Activated CD4-positive, alpha-beta memory T cell treated with anti-CD3 and anti-CD28 coated beads for 36 hours (primary cell): ENCODE results near the gene NCOR2. TPM values are rescaled to one million over a fixed set of nuclear protein-coding genes. Genes with fewer than 3 reads are reported as not detected.

Experiments used
- CTCF ChIA-PET: fragments of 350-600 bp; sonication (Branson Sonifier 250); formaldehyde crosslinking; loops from one replicate; lab custom pipeline; 2021; ENCODE audit warnings: antibody characterized with exemption, inconsistent platforms; lab: Charles Lee
- POLR2A ChIA-PET: fragments of 350-600 bp; sonication (Branson Sonifier 250); formaldehyde crosslinking; loops from one replicate; lab custom pipeline; 2021; ENCODE audit warnings: antibody characterized with exemption; lab: Charles Lee
- DNase-seq: peaks from one replicate; pipeline ENCODE4 v3.0.0-alpha.2; 2020
- H3K27ac Mint-ChIP-seq: one replicate; pipeline ENCODE4 v1.8.0; 2021; ENCODE audit warnings: mixed read lengths
- H3K27me3 Mint-ChIP-seq: one replicate; pipeline ENCODE4 v1.8.0; 2021; ENCODE audit warnings: mixed read lengths
- H3K36me3 Mint-ChIP-seq: one replicate; pipeline ENCODE4 v1.8.0; 2021; ENCODE audit warnings: mixed read lengths
- H3K4me1 Mint-ChIP-seq: one replicate; pipeline ENCODE4 v1.8.0; 2021; ENCODE audit warnings: low read depth, mixed read lengths
- H3K4me3 Mint-ChIP-seq: one replicate; pipeline ENCODE4 v1.8.0; 2021; ENCODE audit warnings: mild to moderate bottlenecking, mixed read lengths
- H3K9me3 Mint-ChIP-seq: one replicate; pipeline ENCODE4 v1.8.0; 2021; ENCODE audit warnings: mixed read lengths
- intact Hi-C: fragments of 100-400 bp; cut with micrococcal nuclease; formaldehyde crosslinking; loops from one replicate; pipeline ENCODE4 v1.15.1; 2023
- total RNA-seq, 2 experiments: library from RNA; stranded (reverse); gene quantifications; one replicate each; pipeline ENCODE4 v1.2.3, GENCODE V29; 2021

NCOR2 gene
- total RNA-seq = 10 to 100 TPM; 86.1 to 86.9 TPM

- CTCF ChIA-PET = interaction anchor here (1.0 to 1.9 kb wide), 5 partner anchors 101 to 200 kb away, joined by 3 to 5 read pairs (median 5); no protein-coding TSS in a partner anchor
- H3K4me3 Mint-ChIP-seq = peak within 1 kb of the TSS; percentile 95
- no peaks in the 10 kb centered on the region for H3K9me3 Mint-ChIP-seq
- no peaks in the 10 kb centered on the region for H3K36me3 Mint-ChIP-seq
- POLR2A ChIA-PET = interaction anchor here (1.3 to 2.1 kb wide), 3 partner anchors 22 to 207 kb away, joined by 3 to 8 read pairs (median 4); no protein-coding TSS in a partner anchor
- peak within 1 kb of the TSS; percentile 84 for H3K27ac Mint-ChIP-seq
- peaks cover 26% of the 10 kb centered on the region for H3K4me1 Mint-ChIP-seq
- intact Hi-C loops = loop anchor here (1.0 to 10.0 kb wide), 7 partner anchors 21 to 348 kb away; partner anchors contain the start of gene UBC
- no peaks in the 10 kb centered on the region for H3K27me3 Mint-ChIP-seq
- DNase-seq = peak; percentile 59
Measured at GRCh38 chr12:124566997-124567672, at the start of gene NCOR2. Gene NCOR2 (minus strand): TSS chr12:124567612. CDS start chr12:124495251, 72,361 bp downstream.

DNA sequence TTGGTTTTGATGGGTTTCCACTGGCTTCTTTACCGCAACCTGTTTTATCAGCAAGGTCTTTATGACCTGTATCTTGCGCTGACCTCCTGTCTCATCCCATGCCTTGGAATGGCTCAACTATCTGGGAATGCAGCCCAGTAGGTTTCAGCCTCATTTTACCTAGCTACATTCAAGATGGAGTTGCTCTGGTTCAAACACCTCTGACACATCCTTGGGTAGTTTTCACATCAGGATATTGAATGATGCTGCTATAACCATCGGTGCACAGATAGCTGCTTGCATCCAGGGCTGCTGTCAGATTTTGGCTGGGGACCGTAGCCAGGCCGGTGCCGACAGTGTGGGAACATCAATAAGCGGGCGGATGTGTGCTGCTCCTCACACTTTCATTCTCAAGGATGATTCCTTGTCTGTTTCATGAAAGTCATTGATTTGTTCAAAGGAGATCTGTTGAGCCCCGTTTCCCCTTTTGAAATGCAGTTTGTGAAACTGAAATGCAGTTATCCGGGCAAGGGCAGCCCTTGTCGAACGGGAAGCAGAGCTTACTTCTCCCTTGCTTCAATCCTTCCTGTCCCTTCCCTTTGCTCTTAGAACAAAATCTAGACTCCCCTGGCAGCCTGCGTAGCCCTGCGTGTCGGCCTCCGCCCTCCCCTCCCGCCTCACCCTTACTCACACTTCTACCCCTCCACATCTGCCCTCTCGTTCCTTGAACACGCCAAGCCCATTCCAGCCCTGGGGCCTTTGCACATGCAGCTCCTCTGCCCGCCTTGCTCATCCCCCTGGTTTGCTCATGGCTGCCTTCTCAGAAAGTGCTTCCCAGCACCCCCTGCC lies 49.2 kb upstream of the NCOR2 start:
- H3K4me3 Mint-ChIP-seq = no peak overlapping the region
- POLR2A ChIA-PET = no interaction called here
- H3K36me3 Mint-ChIP-seq = no peaks in the 10 kb centered on the region

GRCh38 chr12:124614512-124615292 lies 47.3 kb upstream of the NCOR2 start:
- no peak for DNase-seq
- Mint-ChIP-seq H3K27ac (no peak overlapping the region), H3K27me3 (no peaks in the 10 kb centered on the region), H3K9me3 (peaks cover 5% of the 10 kb centered on the region), H3K4me1 (peaks cover 6% of the 10 kb centered on the region), H3K36me3 (no peaks in the 10 kb centered on the region), H3K4me3 (no peak overlapping the region)
- intact Hi-C loops = no loop called here
- POLR2A ChIA-PET = no interaction called here
- CTCF ChIA-PET = no interaction called here

More for the DNA sequence above, 49.2 kb upstream of the NCOR2 start:
- Mint-ChIP-seq H3K27me3 (no peaks in the 10 kb centered on the region), H3K4me1 (peaks cover 3% of the 10 kb centered on the region), H3K27ac (no peak overlapping the region), H3K9me3 (peaks cover 5% of the 10 kb centered on the region)
- CTCF ChIA-PET = no interaction called here
- intact Hi-C loops = no loop called here
- no peak for DNase-seq

DNA sequence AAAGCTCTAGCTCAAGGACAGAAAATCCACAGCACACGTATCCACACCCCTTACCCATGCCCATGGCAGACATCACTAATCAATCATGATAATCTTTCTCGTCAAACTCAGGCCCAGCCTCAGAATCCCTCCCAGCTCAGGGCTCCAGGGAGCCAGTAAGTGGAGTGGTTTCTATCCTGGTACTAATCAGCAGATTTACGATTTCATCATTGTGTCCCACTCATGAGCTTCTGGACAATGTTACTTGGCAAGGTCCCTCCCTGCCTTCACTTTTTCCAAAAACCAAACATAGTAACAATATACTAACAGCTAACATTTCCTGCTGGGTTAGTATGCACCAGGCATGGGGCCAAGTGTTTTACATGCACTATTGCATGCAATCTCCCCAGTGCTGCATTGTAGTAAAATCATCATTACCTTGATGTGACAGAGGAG lies 45.8 kb upstream of the NCOR2 start:
- Mint-ChIP-seq H3K27ac (no peak overlapping the region), H3K36me3 (no peaks in the 10 kb centered on the region), H3K4me1 (peaks cover 21% of the 10 kb centered on the region), H3K27me3 (peaks cover 3% of the 10 kb centered on the region), H3K4me3 (no peak overlapping the region), H3K9me3 (peaks cover 5% of the 10 kb centered on the region)
- intact Hi-C loops = no loop called here
- DNase-seq = no peak
- POLR2A ChIA-PET = no interaction called here
- CTCF ChIA-PET = no interaction called here

DNA sequence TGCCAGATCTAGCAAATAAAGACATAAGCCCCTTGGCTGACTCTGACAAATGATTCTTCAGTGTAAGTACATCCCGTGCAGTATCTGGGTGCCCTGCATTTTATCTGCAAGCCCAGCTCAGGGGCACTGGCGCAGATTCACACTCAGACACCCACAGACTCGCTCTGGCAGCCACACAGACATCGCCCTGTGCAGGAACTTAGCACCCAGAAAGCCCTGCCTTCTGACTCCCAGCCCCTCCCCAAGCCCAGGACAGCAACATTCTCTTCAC lies 44.9 kb upstream of the NCOR2 start:
- ChIA-PET CTCF (interaction anchor here (0.7 kb wide), 1 partner anchor 248 kb away, joined by 3 read pairs; no protein-coding TSS in a partner anchor), POLR2A (no interaction called here)
- intact Hi-C loops = no loop called here
- Mint-ChIP-seq H3K4me3 (no peak overlapping the region), H3K4me1 (peaks cover 29% of the 10 kb centered on the region), H3K27me3 (peaks cover 3% of the 10 kb centered on the region), H3K27ac (no peak overlapping the region), H3K36me3 (no peaks in the 10 kb centered on the region), H3K9me3 (peaks cover 5% of the 10 kb centered on the region)
- no peak for DNase-seq

DNA sequence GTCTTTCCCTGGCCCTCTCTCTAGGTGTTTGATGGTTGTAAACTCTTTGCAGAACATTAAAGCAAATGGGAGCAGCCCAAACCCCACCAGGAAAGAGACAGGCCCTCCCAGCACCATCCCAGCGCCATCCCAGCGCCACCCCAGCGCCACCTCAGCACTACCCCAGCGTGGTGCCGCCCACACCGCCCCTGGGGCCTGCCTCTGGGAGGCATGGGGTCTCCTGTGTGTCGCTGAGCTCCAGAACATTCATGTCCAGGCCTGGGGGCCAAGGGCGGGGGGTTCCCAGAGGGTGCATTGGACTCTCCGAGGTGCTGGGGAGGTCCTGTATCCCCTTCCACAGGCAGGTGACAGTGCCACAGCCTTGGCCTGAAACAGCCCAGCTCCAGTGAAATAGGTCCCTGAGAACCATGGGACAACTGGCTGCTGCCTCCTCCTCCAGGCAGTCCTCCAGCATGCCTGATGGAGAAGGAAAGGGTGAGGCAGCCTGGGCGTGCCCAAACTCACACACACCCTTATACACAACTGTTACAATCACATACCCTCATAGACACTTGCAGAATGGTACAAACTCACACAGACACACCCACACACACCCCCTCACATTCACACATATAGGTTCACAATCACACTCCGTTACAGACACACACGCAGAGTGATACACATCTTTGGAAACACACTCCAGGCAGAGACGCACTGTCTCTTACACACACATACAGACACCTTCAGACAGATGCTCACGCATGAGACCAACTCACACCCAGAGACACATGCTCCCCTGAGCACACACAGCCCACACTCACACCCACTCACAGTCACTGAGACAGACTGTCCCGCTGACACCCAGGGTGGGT lies 44.4 kb upstream of the NCOR2 start:
- peaks cover 5% of the 10 kb centered on the region for H3K9me3 Mint-ChIP-seq

DNA sequence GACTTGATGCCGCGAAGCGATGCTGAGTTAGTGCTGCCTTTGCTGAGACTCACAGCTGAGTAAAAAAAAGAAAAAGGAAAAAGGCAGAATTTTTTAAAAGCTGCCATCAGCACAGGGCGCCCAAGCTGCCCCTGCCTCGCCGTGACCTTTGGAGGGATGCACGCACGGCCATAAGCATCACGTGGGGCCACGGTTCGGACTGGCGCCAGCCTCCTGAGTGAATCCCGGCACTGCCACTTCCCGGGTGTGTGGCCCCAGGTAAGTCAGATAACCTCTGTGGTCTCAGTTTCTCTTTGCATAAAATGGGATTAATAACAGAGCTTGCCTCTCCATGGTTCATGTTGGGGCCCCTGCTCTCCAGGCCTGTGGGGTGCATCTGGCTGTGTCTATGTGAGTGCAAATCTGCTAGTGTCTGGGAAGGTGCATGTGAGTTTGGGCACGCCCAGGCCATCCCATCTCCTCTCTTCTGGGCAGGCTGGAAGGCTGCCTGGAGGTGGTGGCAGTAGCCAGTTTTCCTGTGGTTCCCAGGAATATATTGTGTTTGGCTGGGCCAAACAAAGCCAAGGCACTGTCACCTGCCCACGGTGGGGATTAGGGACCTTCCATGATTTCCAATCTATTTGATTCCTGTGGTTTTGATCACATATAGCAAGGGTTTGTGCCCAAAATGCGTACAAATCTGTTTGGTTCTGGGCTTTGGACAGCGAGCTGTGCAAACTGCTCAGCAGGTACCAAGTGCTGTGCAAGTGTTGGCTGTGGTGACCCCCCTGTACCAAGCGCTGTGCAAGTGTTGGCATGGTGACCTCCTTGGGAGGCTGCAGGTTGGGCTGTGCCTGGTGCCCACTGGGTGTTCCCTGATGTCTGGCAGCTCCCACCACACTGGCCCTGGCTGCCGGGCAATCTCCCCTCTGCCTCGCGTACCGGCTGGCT lies 43.5 kb upstream of the NCOR2 start:
- peaks cover 5% of the 10 kb centered on the region for H3K9me3 Mint-ChIP-seq
- H3K4me3 Mint-ChIP-seq = no peak overlapping the region
- H3K27me3 Mint-ChIP-seq = peaks cover 3% of the 10 kb centered on the region
- no peaks in the 10 kb centered on the region for H3K36me3 Mint-ChIP-seq
- H3K4me1 Mint-ChIP-seq = peaks cover 30% of the 10 kb centered on the region
- CTCF ChIA-PET = no interaction called here
- POLR2A ChIA-PET = no interaction called here
- DNase-seq = no peak
- no peak overlapping the region for H3K27ac Mint-ChIP-seq
- intact Hi-C loops = no loop called here

More for the DNA sequence above, 44.4 kb upstream of the NCOR2 start:
- ChIA-PET CTCF (no interaction called here), POLR2A (no interaction called here)
- intact Hi-C loops = no loop called here
- no peak for DNase-seq
- Mint-ChIP-seq H3K27me3 (peaks cover 3% of the 10 kb centered on the region), H3K4me3 (no peak overlapping the region), H3K27ac (peak overlapping the region; percentile 14), H3K36me3 (no peaks in the 10 kb centered on the region), H3K4me1 (peaks cover 30% of the 10 kb centered on the region)

DNA sequence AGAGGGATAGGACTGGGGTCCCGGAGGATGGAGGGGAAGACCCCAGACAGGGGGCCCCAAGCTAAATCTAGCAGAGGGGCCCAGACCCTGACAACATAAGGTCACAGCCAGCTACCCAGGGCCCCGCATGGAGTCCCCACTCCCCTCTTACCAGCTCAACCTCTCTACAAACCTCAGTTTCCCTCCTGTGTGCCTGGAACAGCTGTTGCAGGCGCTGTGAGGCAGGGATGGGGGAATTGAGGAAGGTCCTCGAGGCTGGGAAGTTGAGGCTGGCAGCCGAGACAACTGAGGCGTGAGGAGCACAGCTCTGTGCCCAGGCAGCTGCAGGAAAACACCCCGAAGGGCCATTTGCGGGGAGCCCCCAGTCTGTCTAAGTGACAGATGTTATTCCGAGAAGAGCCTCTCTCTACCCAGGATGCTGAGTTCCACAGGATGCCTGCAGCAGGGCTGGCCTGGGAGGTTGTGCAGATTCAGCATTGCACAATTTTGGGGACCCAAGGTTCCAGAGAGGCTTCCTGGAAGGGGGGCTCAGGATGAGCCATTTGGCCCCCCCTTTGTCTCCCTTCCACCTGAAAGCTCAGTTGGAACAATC lies 42.7 kb upstream of the NCOR2 start:
- Mint-ChIP-seq H3K4me3 (no peak overlapping the region), H3K27ac (no peak overlapping the region), H3K27me3 (peaks cover 3% of the 10 kb centered on the region), H3K36me3 (no peaks in the 10 kb centered on the region), H3K9me3 (peaks cover 5% of the 10 kb centered on the region), H3K4me1 (peaks cover 30% of the 10 kb centered on the region)
- no peak for DNase-seq
- intact Hi-C loops = no loop called here
- ChIA-PET POLR2A (no interaction called here), CTCF (no interaction called here)

DNA sequence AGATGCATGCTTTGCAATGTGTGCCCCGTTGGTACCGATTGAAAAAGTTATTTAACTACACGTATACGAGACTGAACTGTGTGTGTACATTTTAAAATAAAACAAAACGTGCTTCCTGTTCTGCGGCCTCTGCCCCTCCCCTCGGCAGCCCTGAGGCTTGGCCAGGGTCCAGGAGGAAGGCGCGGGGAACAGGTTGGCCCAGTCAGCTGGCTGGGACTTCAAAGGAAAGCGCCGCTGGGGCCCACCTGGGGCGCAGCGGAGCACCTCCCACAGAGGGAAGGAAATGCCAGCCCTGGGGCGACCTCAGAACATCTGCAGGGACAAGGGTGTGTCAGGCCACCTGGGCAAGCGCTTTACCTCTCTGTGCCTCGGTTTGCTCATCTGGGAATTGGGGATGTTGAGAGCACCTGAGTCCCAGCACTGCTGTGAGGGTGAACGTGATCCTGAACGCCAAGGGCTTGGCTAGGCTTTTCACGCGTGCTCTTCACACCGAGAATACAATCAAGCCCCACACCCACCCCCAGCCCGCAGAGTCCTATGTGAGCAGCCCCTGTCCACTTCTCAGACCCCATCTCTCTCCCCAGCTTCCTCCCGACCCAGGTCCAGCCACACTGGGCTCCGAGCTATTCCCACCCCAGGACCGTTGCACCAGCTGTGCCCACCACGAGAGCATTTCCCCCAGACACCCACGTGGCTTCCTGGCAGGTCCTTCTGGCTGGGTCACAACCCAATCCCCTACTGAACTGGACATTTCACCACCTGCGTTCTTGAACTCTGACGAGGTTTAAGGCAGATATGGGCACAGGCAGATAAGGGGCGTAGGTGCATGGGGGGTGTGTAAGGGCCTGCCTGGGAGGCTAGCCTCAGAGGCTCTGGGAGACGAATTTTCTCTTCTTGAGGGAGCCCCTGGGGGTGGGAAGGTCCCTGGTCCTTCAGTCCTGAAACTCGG lies 41.9 kb upstream of the NCOR2 start:
- ChIA-PET CTCF (no interaction called here), POLR2A (interaction anchor here (0.9 kb wide), 1 partner anchor 165 kb away, joined by 3 read pairs; no protein-coding TSS in a partner anchor)
- H3K36me3 Mint-ChIP-seq = no peaks in the 10 kb centered on the region
- H3K27ac Mint-ChIP-seq = no peak overlapping the region
- H3K9me3 Mint-ChIP-seq = peaks cover 4% of the 10 kb centered on the region
- intact Hi-C loops = loop anchor here (1.0 to 2.0 kb wide), 2 partner anchors 27 to 43 kb away; partner anchors contain the start of gene NCOR2
- H3K4me1 Mint-ChIP-seq = peaks cover 30% of the 10 kb centered on the region
- H3K4me3 Mint-ChIP-seq = peak overlapping the region; percentile 7
- H3K27me3 Mint-ChIP-seq = peaks cover 3% of the 10 kb centered on the region
- peak; percentile 89 for DNase-seq
